PC-3 (cell line): Measurements from ENCODE around the gene GRK1.

Experiments
- CTCF ChIP-seq: fragments of 300-600 bp; sonication (generic); conservative IDR thresholded peaks from 2 replicates; pipeline ENCODE4 v1.5.1; 2017; ENCODE audit warnings: antibody characterized with exemption, low read depth, mild to moderate bottlenecking, low read length
- EZH2 ChIP-seq: fragments of 300-600 bp; sonication (generic); IDR thresholded peaks from one replicate; pipeline ENCODE4 v1.6.1; 2017; ENCODE audit warnings: antibody characterized with exemption, mild to moderate bottlenecking, low read length; ENCODE audit not compliant: unreplicated experiment
- EZH2phosphoT487 ChIP-seq: fragments of 300-600 bp; sonication (generic); IDR thresholded peaks from 2 replicates; pipeline ENCODE4 v1.6.1; 2018; ENCODE audit warnings: mild to moderate bottlenecking, antibody characterized with exemption, low read length, borderline replicate concordance

GRCh38 chr13:113763961-113764792 lies 97.2 kb downstream of the GRK1 start:
- TF ChIP-seq EZH2 (no peak), CTCF (no peak), EZH2phosphoT487 (no peak)
